GM12801 (cell line): ENCODE results near the gene SPATS2.

Source experiments
- CTCF ChIP-seq: IDR thresholded peaks from one replicate; pipeline ENCODE4 v1.5.1; 2011; ENCODE audit warnings: control low read depth; ENCODE audit not compliant: insufficient read length; ENCODE audit errors: extremely low read depth

The SPATS2 gene

DNA sequence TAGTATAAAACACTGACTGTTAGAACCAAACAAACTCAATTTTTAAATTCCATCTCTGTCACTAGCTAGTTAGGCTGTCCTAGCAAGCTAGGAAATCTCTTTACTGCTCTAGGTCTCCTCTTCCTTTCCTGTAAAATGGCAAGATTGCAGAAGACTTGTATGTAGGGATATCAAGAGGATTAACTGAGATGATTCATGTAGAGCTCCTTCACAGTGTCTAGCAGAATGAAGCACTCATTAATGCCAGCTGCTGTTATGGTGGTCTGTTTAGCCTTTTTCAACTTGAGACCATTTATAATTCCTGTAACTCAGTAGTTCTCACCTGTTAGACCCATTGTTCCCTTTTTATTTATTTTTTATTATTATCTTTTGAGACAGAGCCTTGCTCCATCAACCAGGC, 103.7 kb downstream of the SPATS2 start:
- TF ChIP-seq CTCF, result no peak

- TF ChIP-seq CTCF, result no peak
Measured at GRCh38 chr12:49471557-49471956, 104.3 kb downstream of the SPATS2 start.

DNA sequence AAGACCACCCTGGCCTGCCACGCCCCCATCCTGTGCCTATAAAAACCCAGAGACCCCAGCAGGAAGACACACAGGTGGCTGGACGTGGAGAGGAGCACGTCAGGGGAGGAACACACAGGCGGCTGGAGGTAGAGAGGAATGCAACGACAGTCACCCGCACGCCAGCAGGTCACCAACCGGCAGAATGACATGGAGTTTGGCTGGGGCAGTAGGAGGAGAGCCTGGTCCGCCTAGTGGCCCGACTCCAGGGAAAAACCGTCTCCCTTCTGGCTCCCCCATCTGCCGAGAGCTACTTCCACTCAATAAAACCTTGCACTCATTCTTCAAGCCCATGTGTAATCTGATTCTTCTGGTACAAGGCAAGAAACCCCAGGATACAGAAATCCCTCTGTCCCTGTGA, 108.8 kb downstream of the SPATS2 start:
- TF ChIP-seq CTCF, result no peak

GRCh38 chr12:49478949-49479664, 111.8 kb downstream of the SPATS2 start:
- TF ChIP-seq CTCF, result no peak

GRCh38 chr12:49482095-49483051, 115.1 kb downstream of the SPATS2 start:
- no peak for TF ChIP-seq CTCF

- no peak for TF ChIP-seq CTCF
Measured at GRCh38 chr12:49483619-49484018, 116.4 kb downstream of the SPATS2 start.

GRCh38 chr12:49487605-49488004, 120.3 kb downstream of the SPATS2 start:
- no peak for TF ChIP-seq CTCF
